ENCODE data around the gene DNAJC12. TPM values are rescaled to one million over a fixed set of nuclear protein-coding genes. Genes with fewer than 3 reads are reported as not detected.
"Not testable (repeated sequence)": the region's sequence is repeated elsewhere in the genome, so short reads cannot be mapped to it uniquely, and the experiment has no call there.

DNAJC12 gene
- total RNA-seq, 1 donor from 2014 or later: 3.0 TPM

DNA sequence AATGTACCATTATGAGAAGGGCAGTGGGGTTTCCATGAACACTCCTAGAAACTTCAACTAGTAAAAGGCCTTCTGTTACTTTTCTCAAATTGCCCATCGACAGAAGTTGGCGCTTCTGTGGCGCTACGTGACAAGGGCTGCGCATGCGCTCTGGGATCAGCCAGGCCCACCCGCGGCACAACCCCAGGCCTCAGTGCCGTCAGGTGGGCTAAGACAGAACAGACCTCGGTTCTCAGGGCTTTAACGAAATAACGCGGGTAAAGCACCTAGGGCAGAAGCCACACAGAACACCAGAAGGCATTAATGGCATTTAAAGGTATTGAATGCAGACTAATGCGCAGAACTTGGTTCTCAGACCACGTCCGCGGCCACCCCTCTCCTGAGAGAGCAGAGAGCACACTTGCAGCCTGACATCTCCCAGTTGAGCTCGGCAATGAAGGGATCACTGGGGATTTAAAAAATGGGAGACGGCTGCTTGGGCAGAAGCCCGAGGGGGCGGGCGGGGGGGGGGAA is 74.4 kb downstream of the DNAJC12 start:
- DNase-seq (ENCODE audit: low read depth): peak; percentile 12
- Histone ChIP-seq H3K36me3 (ENCODE audit: control insufficient read depth, insufficient read depth, low read length) (no peaks in the 10 kb centered on the region), H3K27me3 (ENCODE audit: control insufficient read depth, insufficient read depth, low read length) (no peaks in the 10 kb centered on the region), H3K4me3 (ENCODE audit: low read depth, low read length) (peak overlapping the region; percentile 65)
- no peak for TF ChIP-seq CTCF (IDR thresholded peaks at IDR 0.05; ENCODE audit: insufficient read depth, low read length, poor library complexity, severe bottlenecking)

DNA sequence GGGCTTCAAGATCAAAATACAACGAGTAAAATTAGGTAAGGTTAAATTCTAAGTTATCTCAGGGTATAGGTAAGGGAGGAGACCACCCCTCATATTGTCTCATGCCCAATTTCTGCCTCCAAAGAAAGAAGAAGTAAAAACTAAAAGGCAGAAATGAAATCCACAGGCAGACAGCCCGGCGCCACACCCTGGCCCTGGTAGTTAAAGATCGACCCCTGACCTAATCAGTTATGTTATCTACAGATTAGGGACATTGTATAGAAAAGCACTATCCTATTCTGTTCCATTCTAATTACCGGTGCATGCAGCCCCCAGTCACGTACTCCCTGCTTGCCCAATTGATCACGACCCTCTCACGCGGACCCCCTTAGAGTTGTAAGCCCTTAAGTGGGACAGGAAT is 75.4 kb downstream of the DNAJC12 start:
- not testable (repeated sequence) for DNase-seq (ENCODE audit: low read depth); H3K36me3 ChIP-seq (ENCODE audit: control insufficient read depth, insufficient read depth, low read length); H3K4me3 ChIP-seq (ENCODE audit: low read depth, low read length); H3K27me3 ChIP-seq (ENCODE audit: control insufficient read depth, insufficient read depth, low read length)

GRCh38 chr10:67760272-67760671 is 77.7 kb downstream of the DNAJC12 start:
- no peaks in the 10 kb centered on the region for H3K36me3 ChIP-seq (ENCODE audit: control insufficient read depth, insufficient read depth, low read length)
- DNase-seq (ENCODE audit: low read depth): no peak
- H3K4me3 ChIP-seq (ENCODE audit: low read depth, low read length): no peak overlapping the region
- H3K27me3 ChIP-seq (ENCODE audit: control insufficient read depth, insufficient read depth, low read length): no peaks in the 10 kb centered on the region
- TF ChIP-seq CTCF (IDR thresholded peaks at IDR 0.05; ENCODE audit: insufficient read depth, low read length, poor library complexity, severe bottlenecking): no peak

Other genes with a start within 250 kb of the DNAJC12 start
- under 0.01 and 0.79 TPM in 2 replicates for gene CTNNA3, start 142.0 kb downstream of the DNAJC12 start, total RNA-seq
- gene SIRT1, start 46.5 kb upstream of the DNAJC12 start, total RNA-seq: 20.5 and 22.4 TPM in 2 replicates
- 28.5 and 29.1 TPM in 2 replicates for gene HERC4, start 237.1 kb upstream of the DNAJC12 start, total RNA-seq

Data from kidney epithelial cell (primary cell).